ENCODE measurements around the gene CDKAL1.
A peak's percentile ranks its signal among the peaks of the same experiment; 100 is the strongest.

CDKAL1 gene

GRCh38 chr6:20885076-20885475, 350.8 kb downstream of the CDKAL1 start:
- Histone ChIP-seq H3K4me3 (ENCODE audit: low read length) (peak overlapping the region; percentile 23), H3K27me3 (replicated peaks; ENCODE audit: control insufficient read depth, insufficient read depth, low read length) (no peaks in the 10 kb centered on the region), H3K4me1 (ENCODE audit: control insufficient read depth, insufficient read depth, low read length) (no peaks in the 10 kb centered on the region), H3K9ac (ENCODE audit: low read length) (no peak overlapping the region), H3K36me3 (ENCODE audit: control insufficient read depth, insufficient read depth, low read length, severe bottlenecking) (peaks cover 5% of the 10 kb centered on the region), H3K9me3 (ENCODE audit: control insufficient read depth, low read length) (peaks cover 22% of the 10 kb centered on the region)
- DNase-seq (ENCODE audit: low read depth), result no peak

- Histone ChIP-seq H3K9me3 (ENCODE audit: control insufficient read depth, low read length) (no peaks in the 10 kb centered on the region), H3K9ac (ENCODE audit: low read length) (no peak overlapping the region), H3K4me3 (ENCODE audit: low read length) (no peak overlapping the region), H3K27me3 (replicated peaks; ENCODE audit: control insufficient read depth, insufficient read depth, low read length) (no peaks in the 10 kb centered on the region), H3K4me1 (ENCODE audit: control insufficient read depth, insufficient read depth, low read length) (no peaks in the 10 kb centered on the region), H3K36me3 (ENCODE audit: control insufficient read depth, insufficient read depth, low read length, severe bottlenecking) (no peaks in the 10 kb centered on the region)
- DNase-seq (ENCODE audit: low read depth), result no peak
These were observed 356.9 kb downstream of the CDKAL1 start for GRCh38 chr6:20891161-20891560.

- no peaks in the 10 kb centered on the region for H3K36me3 ChIP-seq (ENCODE audit: control insufficient read depth, insufficient read depth, low read length, severe bottlenecking)
- no peaks in the 10 kb centered on the region for H3K4me1 ChIP-seq (ENCODE audit: control insufficient read depth, insufficient read depth, low read length)
- H3K27me3 ChIP-seq (replicated peaks; ENCODE audit: control insufficient read depth, insufficient read depth, low read length), result no peaks in the 10 kb centered on the region
- DNase-seq (ENCODE audit: low read depth), result no peak
- H3K9me3 ChIP-seq (ENCODE audit: control insufficient read depth, low read length), result no peaks in the 10 kb centered on the region
- H3K9ac ChIP-seq (ENCODE audit: low read length), result no peak overlapping the region
- H3K4me3 ChIP-seq (ENCODE audit: low read length), result no peak overlapping the region
These were observed 358.1 kb downstream of the CDKAL1 start for GRCh38 chr6:20892365-20892764.

GRCh38 chr6:20893412-20893811, 359.2 kb downstream of the CDKAL1 start:
- H3K27me3 ChIP-seq (replicated peaks; ENCODE audit: control insufficient read depth, insufficient read depth, low read length), result no peaks in the 10 kb centered on the region
- no peak overlapping the region for H3K9ac ChIP-seq (ENCODE audit: low read length)
- peak; percentile 48 for DNase-seq (ENCODE audit: low read depth)
- H3K9me3 ChIP-seq (ENCODE audit: control insufficient read depth, low read length), result no peaks in the 10 kb centered on the region
- no peak overlapping the region for H3K4me3 ChIP-seq (ENCODE audit: low read length)
- no peaks in the 10 kb centered on the region for H3K36me3 ChIP-seq (ENCODE audit: control insufficient read depth, insufficient read depth, low read length, severe bottlenecking)
- no peaks in the 10 kb centered on the region for H3K4me1 ChIP-seq (ENCODE audit: control insufficient read depth, insufficient read depth, low read length)

- Histone ChIP-seq H3K4me3 (ENCODE audit: low read length) (no peak overlapping the region), H3K4me1 (ENCODE audit: control insufficient read depth, insufficient read depth, low read length) (no peaks in the 10 kb centered on the region), H3K36me3 (ENCODE audit: control insufficient read depth, insufficient read depth, low read length, severe bottlenecking) (no peaks in the 10 kb centered on the region), H3K9me3 (ENCODE audit: control insufficient read depth, low read length) (no peaks in the 10 kb centered on the region), H3K27me3 (replicated peaks; ENCODE audit: control insufficient read depth, insufficient read depth, low read length) (no peaks in the 10 kb centered on the region), H3K9ac (ENCODE audit: low read length) (no peak overlapping the region)
- DNase-seq (ENCODE audit: low read depth), result no peak
These were observed 366.3 kb downstream of the CDKAL1 start for GRCh38 chr6:20900389-20901160.

- H3K4me3 ChIP-seq (ENCODE audit: low read length), result no peak overlapping the region
- H3K9ac ChIP-seq (ENCODE audit: low read length), result no peak overlapping the region
- H3K36me3 ChIP-seq (ENCODE audit: control insufficient read depth, insufficient read depth, low read length, severe bottlenecking), result no peaks in the 10 kb centered on the region
- DNase-seq (ENCODE audit: low read depth), result no peak
- H3K9me3 ChIP-seq (ENCODE audit: control insufficient read depth, low read length), result no peaks in the 10 kb centered on the region
- H3K27me3 ChIP-seq (replicated peaks; ENCODE audit: control insufficient read depth, insufficient read depth, low read length), result no peaks in the 10 kb centered on the region
- peaks cover 20% of the 10 kb centered on the region for H3K4me1 ChIP-seq (ENCODE audit: control insufficient read depth, insufficient read depth, low read length)
These were observed 371.1 kb downstream of the CDKAL1 start for GRCh38 chr6:20905377-20905776.

- Histone ChIP-seq H3K9ac (ENCODE audit: low read length) (no peak overlapping the region), H3K36me3 (ENCODE audit: control insufficient read depth, insufficient read depth, low read length, severe bottlenecking) (no peaks in the 10 kb centered on the region), H3K27me3 (replicated peaks; ENCODE audit: control insufficient read depth, insufficient read depth, low read length) (no peaks in the 10 kb centered on the region), H3K4me1 (ENCODE audit: control insufficient read depth, insufficient read depth, low read length) (peaks cover 20% of the 10 kb centered on the region), H3K9me3 (ENCODE audit: control insufficient read depth, low read length) (no peaks in the 10 kb centered on the region), H3K4me3 (ENCODE audit: low read length) (peak overlapping the region; percentile 24)
- DNase-seq (ENCODE audit: low read depth), result peak; percentile 96
These were observed 372.7 kb downstream of the CDKAL1 start for GRCh38 chr6:20906945-20907344.

GRCh38 chr6:20907486-20908071, 373.3 kb downstream of the CDKAL1 start:
- Histone ChIP-seq H3K36me3 (ENCODE audit: control insufficient read depth, insufficient read depth, low read length, severe bottlenecking) (no peaks in the 10 kb centered on the region), H3K9ac (ENCODE audit: low read length) (no peak overlapping the region), H3K4me1 (ENCODE audit: control insufficient read depth, insufficient read depth, low read length) (peaks cover 20% of the 10 kb centered on the region), H3K9me3 (ENCODE audit: control insufficient read depth, low read length) (no peaks in the 10 kb centered on the region), H3K4me3 (ENCODE audit: low read length) (no peak overlapping the region), H3K27me3 (replicated peaks; ENCODE audit: control insufficient read depth, insufficient read depth, low read length) (no peaks in the 10 kb centered on the region)
- DNase-seq (ENCODE audit: low read depth), result no peak

GRCh38 chr6:20909621-20910020, 375.4 kb downstream of the CDKAL1 start:
- Histone ChIP-seq H3K9me3 (ENCODE audit: control insufficient read depth, low read length) (no peaks in the 10 kb centered on the region), H3K4me3 (ENCODE audit: low read length) (no peak overlapping the region), H3K27me3 (replicated peaks; ENCODE audit: control insufficient read depth, insufficient read depth, low read length) (no peaks in the 10 kb centered on the region), H3K36me3 (ENCODE audit: control insufficient read depth, insufficient read depth, low read length, severe bottlenecking) (no peaks in the 10 kb centered on the region), H3K9ac (ENCODE audit: low read length) (no peak overlapping the region), H3K4me1 (ENCODE audit: control insufficient read depth, insufficient read depth, low read length) (peaks cover 20% of the 10 kb centered on the region)
- DNase-seq (ENCODE audit: low read depth), result no peak

GRCh38 chr6:20911712-20912111, 377.5 kb downstream of the CDKAL1 start:
- Histone ChIP-seq H3K27me3 (replicated peaks; ENCODE audit: control insufficient read depth, insufficient read depth, low read length) (no peaks in the 10 kb centered on the region), H3K9me3 (ENCODE audit: control insufficient read depth, low read length) (peaks cover 7% of the 10 kb centered on the region)
- DNase-seq (ENCODE audit: low read depth), result no peak

GRCh38 chr6:20915156-20915555, 380.9 kb downstream of the CDKAL1 start:
- Histone ChIP-seq H3K4me1 (ENCODE audit: control insufficient read depth, insufficient read depth, low read length) (peaks cover 16% of the 10 kb centered on the region), H3K36me3 (ENCODE audit: control insufficient read depth, insufficient read depth, low read length, severe bottlenecking) (no peaks in the 10 kb centered on the region), H3K9me3 (ENCODE audit: control insufficient read depth, low read length) (peaks cover 7% of the 10 kb centered on the region), H3K27me3 (replicated peaks; ENCODE audit: control insufficient read depth, insufficient read depth, low read length) (no peaks in the 10 kb centered on the region), H3K9ac (ENCODE audit: low read length) (no peak overlapping the region), H3K4me3 (ENCODE audit: low read length) (no peak overlapping the region)
- DNase-seq (ENCODE audit: low read depth), result no peak

More at GRCh38 chr6:20911712-20912111, 377.5 kb downstream of the CDKAL1 start:
- H3K36me3 ChIP-seq (ENCODE audit: control insufficient read depth, insufficient read depth, low read length, severe bottlenecking), result no peaks in the 10 kb centered on the region
- peaks cover 24% of the 10 kb centered on the region for H3K4me1 ChIP-seq (ENCODE audit: control insufficient read depth, insufficient read depth, low read length)
- no peak overlapping the region for H3K9ac ChIP-seq (ENCODE audit: low read length)
- H3K4me3 ChIP-seq (ENCODE audit: low read length), result no peak overlapping the region

Measured in adipocyte (in vitro differentiated cells).